Testis (tissue), 2 donors: ENCODE results near the gene GOLGA6L2.

Experiments
- POLR2A ChIP-seq: fragments of 450-650 bp; IDR thresholded peaks from one replicate; pipeline ENCODE4 v1.6.1; 2017; ENCODE audit warnings: antibody characterized with exemption, mild to moderate bottlenecking, moderate library complexity
- TF ChIP-seq, protein P1 (sequence below), 3 experiments: fragments of 450-650 bp in 2 of 3; fragments of 200-600 bp in 1 of 3; sonication (generic) in 1 of 3; IDR thresholded peaks; one replicate each; pipeline ENCODE4 v1.5.1; 2016 to 2019; ENCODE audit warnings: antibody characterized with exemption in 3 of 3, mild to moderate bottlenecking in 2 of 3, moderate library complexity in 1 of 3

DNA sequence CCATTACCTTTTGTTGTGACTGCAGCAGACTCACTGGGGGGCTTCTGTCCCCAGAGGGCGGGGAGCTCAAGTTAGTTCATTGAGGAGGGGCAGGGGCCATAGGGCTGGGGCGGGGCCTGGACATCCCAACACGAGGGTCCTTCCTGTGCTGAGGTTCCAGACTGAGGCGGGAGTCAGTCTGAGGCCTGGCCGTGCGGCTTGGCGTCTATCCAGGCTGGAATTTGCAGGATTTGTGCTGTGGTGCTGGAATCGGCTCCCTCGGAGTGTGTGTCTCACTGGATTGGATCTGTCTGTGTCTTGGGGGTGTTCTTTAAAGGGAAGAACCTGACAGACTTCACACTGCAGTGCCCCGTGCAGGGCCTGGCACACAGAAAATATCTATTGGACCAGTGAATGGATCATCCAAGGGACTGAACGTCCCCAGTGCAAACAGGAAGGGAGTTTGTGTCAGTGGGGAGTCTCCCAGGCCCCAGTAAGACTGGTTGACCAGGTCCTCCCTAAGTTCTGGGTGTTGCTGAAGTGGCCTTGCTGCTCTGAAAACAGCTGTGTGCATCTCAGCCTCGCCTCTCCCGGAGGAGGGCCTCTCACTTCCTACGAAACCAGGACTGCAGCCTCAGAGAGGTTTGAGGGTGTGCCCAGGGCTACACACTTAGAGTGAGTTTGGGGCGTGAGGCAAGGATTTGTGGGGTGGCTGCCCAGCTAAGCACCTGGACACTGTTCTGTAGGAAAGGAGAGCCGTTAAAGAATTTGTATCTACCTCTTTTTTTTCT is 26.1 kb downstream of the GOLGA6L2 start:
- TF ChIP-seq, protein P1, sequence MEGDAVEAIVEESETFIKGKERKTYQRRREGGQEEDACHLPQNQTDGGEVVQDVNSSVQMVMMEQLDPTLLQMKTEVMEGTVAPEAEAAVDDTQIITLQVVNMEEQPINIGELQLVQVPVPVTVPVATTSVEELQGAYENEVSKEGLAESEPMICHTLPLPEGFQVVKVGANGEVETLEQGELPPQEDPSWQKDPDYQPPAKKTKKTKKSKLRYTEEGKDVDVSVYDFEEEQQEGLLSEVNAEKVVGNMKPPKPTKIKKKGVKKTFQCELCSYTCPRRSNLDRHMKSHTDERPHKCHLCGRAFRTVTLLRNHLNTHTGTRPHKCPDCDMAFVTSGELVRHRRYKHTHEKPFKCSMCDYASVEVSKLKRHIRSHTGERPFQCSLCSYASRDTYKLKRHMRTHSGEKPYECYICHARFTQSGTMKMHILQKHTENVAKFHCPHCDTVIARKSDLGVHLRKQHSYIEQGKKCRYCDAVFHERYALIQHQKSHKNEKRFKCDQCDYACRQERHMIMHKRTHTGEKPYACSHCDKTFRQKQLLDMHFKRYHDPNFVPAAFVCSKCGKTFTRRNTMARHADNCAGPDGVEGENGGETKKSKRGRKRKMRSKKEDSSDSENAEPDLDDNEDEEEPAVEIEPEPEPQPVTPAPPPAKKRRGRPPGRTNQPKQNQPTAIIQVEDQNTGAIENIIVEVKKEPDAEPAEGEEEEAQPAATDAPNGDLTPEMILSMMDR (IDR thresholded peaks at IDR 0.05) = no peak
- no peak for TF ChIP-seq POLR2A
